ENCODE results near the gene CSRNP3.

Gene CSRNP3

DNA sequence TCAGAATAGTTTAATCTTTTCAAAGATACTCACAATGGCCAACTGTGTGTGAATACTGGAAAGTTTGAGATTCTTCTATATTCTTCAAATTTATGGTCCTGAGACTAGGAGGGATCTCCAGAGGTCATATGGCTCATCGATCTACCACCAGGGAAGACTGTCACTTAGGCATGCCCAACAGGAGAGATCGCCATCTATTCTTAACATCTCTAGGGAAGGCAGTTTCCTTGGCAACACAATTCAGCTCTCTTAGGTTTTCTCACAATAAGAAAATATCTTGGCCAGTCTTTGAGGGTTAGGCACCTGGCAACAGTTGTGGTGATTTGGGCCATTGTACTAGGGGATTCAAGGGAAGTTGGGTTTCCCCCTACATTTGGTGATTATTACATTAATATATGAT lies 217.3 kb downstream of the CSRNP3 start:
- no peak for DNase-seq (ENCODE audit: low spot score)

DNA sequence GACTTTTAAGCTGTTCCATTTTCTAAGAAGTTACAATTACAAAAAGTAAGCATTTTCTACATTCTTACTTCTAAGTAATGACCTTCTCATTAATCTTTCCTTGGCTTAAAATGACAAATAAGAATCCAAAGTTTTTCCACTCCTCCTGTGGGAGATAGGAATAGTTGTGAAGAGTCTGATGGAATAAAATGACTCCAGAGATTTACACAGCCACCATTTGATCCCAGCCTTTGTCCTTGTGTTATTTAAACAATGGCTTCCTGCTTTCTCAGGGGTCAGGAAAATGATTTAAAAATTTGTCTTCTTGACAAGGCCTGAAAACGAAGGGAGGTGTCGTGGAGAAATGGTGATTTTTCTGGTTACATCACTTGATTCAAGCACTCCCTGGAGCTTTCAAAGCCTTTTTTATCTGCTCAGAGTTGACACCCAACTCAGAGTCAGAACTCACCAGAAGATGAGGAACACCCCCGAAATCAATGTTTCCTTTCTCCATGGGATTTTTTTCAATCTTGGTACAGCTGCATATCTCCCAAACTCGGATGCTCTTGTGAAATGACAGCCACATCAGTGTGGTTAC lies 218.0 kb downstream of the CSRNP3 start:
- no peak for DNase-seq (ENCODE audit: low spot score)

DNA sequence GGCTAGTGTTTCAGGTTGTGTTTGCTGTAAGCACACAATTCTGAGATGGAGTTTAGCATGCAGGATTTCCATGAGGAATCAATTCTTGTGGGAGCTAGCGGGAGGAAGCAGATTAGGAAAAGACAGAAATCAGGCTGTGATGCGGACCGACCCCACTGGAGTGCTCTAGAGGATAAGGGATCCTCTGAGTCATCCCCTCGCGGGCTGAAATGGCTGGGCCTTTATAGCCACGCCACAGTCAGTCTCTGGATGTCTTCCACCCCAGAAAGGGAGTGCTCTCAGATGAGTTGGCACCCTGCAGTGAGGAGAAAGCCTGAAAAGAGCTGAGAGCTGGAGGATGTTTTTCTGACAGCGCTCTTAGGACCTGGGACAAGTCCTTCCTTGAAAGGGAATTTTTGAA lies 222.1 kb downstream of the CSRNP3 start:
- DNase-seq (ENCODE audit: low spot score) = no peak

DNA sequence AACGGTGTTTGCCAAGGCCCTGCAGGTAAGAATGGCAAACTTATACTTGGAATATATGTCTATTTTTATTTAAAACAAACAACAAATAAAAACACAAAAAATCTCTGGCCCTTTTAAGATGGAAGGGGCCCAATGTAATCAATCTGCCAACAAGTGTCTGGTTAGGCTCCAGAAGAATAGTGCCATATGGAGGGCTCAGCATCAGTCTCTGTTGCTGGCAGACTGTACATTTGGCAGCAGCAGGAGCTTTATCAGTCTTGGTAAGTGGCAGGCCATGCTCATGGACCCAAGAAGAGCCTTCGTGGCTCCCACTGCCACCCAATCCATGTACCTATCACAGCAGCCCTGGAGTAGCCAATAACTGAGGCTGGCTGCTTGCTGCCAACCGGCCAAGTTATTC lies 223.4 kb downstream of the CSRNP3 start:
- no peak for DNase-seq (ENCODE audit: low spot score)

DNA sequence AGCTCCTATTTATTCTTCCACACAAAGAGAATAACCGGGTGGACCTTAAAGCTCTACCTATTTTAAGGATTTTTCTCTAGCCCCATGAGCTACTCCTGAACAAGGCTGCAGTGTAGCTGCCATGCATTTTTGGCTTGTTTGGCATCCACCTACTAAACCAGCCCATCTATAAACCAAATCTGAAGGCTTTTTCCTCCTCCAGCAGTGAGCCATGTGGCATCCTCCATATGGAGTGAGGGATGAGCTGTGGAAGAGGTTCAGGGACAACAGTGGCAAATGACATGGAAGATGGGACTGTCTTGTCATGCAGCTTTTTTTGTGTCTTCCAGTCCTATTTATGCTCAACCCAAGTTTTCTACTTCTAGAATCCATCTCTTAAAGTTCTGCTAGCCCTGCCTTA lies 224.3 kb downstream of the CSRNP3 start:
- no peak for DNase-seq (ENCODE audit: low spot score)

DNA sequence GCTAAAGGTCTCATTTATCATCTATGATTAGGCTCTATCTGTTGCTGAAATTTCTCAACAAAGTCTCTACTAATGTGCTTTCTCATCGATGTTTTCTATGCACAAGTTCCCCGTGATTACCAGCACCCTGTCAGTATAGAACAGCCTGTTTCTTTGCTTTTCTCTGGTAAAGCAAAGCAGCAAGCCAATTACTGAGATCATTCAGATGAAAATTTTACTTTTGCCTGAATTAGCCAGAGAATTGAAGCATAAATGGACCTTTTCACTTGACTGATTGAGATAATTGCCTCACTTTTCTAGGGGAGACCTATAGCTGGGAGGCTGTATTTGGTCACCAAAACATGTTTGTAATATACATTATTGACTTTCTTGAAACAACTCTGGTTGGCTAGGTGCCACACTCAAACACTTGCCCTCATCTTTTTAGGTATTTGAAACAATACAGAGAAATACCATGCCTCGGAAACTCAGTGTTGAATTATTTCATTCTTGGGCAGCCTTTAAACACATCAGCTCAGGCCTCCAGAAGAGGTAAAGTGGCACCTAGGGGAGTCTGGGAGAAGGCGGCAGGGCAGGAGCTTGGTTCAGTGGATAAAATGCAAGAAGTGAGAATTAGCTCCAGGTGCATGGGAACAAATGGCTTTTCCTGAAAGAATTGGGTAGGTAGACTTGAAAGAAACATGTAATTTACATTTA lies 228.4 kb downstream of the CSRNP3 start:
- no peak for DNase-seq (ENCODE audit: low spot score)

DNA sequence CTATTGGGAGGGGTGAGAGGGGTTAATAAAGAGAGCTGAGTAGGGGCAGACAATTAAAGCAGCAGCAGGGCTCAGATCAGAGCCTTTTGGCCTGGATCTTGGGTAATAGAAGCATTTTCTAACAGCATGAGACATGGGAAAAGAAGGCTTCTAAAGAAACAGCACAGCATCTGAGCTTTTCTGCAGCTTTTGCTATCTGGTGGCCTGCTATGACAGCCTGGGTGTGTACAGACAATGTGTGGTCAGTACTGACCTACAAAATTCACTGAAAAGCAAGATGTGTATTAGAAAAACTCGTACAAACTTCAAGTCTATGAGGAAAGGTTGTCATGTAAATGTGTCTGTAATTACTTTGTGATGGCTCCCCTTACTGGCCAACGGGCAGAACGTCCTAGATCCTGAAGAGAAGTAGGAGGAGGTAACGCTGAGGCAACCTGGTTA lies 229.0 kb downstream of the CSRNP3 start:
- DNase-seq (ENCODE audit: low spot score) = peak; percentile 1

DNA sequence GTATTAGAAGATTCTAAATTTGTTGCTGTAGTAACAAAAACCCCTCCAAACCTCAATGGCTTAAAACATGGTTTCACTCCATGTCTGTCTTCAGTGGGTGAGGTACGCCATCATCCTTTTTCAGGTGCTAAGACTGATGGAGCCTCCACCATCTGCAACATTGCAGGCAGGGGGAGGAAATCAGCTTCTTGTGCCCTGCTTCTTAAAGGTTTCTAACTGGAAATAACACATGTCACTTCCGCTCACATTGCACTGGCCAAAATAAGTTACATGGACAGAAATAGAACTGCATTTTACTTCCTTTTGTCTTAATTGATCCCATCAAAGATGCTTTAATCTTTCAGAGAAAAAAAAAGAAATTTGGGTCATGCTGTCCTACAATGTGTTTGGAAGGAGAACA lies 230.4 kb downstream of the CSRNP3 start:
- DNase-seq (ENCODE audit: low spot score) = no peak

DNA sequence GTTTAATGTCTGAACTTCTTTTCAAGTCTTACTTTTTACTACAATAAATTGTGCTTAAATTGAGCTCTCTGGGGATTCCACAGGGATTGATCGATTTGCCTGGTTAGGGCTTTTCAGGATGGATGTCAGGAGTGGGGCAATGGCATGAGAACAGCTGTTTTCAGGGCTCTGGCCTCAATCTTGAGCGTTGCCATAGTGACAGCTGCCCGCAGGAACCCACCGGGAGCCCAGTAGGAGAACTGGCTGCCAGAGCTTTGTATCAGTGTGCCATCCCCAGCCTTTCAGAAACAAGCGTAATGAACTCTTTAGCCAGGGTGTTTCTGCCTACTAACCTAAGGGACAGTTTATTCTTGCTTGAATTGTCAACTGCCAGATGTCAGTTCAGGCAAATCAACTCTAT lies 231.0 kb downstream of the CSRNP3 start:
- DNase-seq (ENCODE audit: low spot score) = no peak

DNA sequence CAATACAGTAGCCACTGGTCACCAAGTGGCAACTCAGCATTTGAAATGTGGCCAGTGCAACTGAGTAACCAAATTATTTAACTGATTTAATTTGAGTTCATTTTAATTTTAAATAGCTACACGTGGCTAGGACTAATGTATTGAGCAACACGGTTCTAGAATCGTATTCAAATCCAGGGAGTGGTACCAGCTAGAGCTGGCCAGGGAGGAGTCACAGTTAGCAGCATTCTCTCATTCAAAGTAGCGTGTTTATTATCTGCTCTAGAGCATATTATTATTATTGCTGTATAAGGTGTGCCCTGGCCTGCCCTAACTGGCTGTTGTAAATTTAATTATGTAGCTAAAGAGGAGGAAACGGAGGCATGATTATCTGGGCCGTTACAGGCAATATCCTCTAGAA lies 231.6 kb downstream of the CSRNP3 start:
- DNase-seq (ENCODE audit: low spot score) = no peak

DNA sequence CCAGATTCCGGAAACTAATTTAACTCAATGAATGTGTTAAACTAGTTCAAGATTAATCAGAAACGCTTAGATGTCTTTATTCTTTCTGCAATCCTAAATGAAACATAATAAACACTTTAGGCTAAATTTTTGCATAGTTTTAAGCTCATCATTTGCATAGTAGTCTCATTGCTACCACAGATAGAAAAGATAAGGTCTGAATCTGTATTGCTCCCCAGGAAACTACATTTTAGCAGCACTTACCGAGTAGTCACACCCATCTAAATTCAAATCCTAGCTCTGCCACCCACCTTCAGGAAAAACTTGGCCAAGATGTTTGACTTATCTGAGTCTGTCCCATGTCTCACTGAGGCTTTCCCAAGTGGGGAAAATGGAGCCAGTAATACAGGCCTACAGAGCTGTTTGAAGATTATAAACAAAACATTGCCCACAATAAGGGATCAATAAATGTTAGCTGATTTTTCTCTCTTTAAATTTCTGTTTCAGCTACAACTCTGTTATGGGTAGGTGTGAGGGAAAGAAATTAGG lies 237.5 kb downstream of the CSRNP3 start:
- DNase-seq (ENCODE audit: low spot score) = no peak

DNA sequence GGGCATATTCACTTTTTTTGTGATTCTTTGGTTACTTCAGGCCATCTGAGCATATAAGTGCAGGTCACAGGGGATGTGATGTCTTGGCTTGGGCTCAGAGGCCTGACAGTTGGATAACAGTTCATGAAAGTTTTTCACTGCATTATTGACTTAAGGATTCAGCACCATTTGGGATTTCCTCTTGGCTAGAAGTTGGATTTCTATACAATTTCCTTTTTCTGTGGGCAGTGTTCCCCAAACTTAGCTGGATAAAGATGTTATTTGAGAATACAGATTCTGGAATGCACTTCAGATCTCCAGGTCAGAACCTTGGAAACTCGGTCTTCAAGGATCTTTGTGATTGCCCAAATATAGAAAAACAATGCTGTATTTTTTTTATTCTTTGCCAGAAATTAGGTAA lies 246.6 kb downstream of the CSRNP3 start:
- DNase-seq (ENCODE audit: low spot score) = no peak

DNA sequence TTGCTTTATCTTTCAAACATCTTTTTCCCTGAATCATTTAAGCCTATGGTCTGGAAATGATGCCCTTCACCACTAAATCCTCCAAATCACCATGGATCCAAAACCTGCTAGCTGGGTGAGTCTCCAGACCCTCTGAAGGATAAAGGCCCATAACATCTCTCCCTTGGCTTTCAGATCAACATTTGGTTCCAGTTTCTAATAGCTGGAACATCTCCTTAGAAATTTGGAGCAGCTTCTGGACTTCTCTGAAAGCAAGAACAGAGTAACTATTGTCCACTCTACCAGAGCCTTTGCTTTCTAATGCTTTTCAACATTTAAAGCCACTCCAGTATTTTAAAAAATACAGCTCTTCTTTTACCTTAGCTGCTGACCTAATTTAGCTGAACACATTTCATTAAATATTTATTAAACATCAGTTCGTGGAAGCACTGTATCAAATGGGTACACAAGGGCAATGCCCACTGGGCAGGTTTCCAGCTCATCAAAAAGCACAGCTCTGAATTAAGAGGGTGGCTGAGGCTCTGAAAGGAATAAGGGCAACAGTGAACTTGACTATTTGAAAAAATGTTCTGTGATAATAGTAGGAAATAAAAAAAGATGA lies 249.2 kb downstream of the CSRNP3 start:
- DNase-seq (ENCODE audit: low spot score) = no peak

DNA sequence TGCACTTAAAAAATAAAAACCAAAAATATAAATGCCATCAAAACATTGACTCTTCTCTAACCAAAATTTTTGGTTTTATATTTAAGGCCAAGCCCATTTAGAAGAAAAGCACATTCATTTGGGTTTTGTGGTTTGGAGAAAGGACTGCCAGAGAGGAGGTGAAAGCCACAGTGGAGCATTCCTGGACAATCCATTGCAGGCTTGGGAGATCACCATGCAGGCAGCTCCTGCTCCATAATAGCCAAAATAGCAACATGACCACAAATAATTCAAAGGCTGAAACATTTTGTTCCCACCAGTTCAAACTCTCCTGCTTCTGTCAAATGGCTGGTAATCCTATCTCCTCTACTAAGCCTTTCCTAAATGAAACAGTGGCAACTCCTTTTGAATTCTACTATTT lies 251.0 kb downstream of the CSRNP3 start:
- no peak for DNase-seq (ENCODE audit: low spot score)

DNA sequence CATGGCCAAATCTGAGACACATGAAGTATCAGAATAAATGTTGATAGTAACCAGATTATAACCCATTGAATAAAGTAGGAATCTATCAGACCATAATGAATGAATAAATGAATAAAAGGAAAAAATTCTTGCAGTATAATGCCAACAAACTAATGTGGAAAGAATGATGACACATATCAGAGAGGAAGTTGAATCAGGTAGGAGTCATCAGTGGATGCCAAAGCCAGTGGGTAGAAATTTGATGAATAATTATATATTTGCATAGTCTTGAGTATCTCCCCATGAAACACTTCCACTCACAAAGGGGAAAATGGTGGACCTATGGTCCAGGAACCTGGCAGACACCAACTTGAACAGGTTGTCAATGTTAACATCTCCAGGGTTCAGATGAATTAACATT lies 255.9 kb downstream of the CSRNP3 start:
- no peak for DNase-seq (ENCODE audit: low spot score)
